Measurements from ENCODE around the gene KIAA0586.

Gene KIAA0586

GRCh38 chr14:58565832-58566231 lies 138.3 kb downstream of the KIAA0586 start:
- DNase-seq (ENCODE audit: extremely low read depth, insufficient read length), result no peak
- no peaks in the 10 kb centered on the region for H3K36me3 ChIP-seq (ENCODE audit: control insufficient read depth, insufficient read depth, low read length)
- H3K4me3 ChIP-seq (replicated peaks; ENCODE audit: low read depth, low read length), result no peak overlapping the region
- TF ChIP-seq CTCF (IDR thresholded peaks at IDR 0.05; ENCODE audit: insufficient read depth, low read length, poor library complexity, severe bottlenecking), result no peak
- no peaks in the 10 kb centered on the region for H3K27me3 ChIP-seq (replicated peaks; ENCODE audit: control insufficient read depth, insufficient read depth, low read length)

- H3K36me3 ChIP-seq (ENCODE audit: control insufficient read depth, insufficient read depth, low read length), result no peaks in the 10 kb centered on the region
- no peak for DNase-seq (ENCODE audit: extremely low read depth, insufficient read length)
- no peak overlapping the region for H3K4me3 ChIP-seq (replicated peaks; ENCODE audit: low read depth, low read length)
- no peaks in the 10 kb centered on the region for H3K27me3 ChIP-seq (replicated peaks; ENCODE audit: control insufficient read depth, insufficient read depth, low read length)
- no peak for TF ChIP-seq CTCF (IDR thresholded peaks at IDR 0.05; ENCODE audit: insufficient read depth, low read length, poor library complexity, severe bottlenecking)
Observed at GRCh38 chr14:58566979-58567378, 139.5 kb downstream of the KIAA0586 start.

- Histone ChIP-seq H3K27me3 (replicated peaks; ENCODE audit: control insufficient read depth, insufficient read depth, low read length) (no peaks in the 10 kb centered on the region), H3K4me3 (replicated peaks; ENCODE audit: low read depth, low read length) (no peak overlapping the region), H3K36me3 (ENCODE audit: control insufficient read depth, insufficient read depth, low read length) (no peaks in the 10 kb centered on the region)
- DNase-seq (ENCODE audit: extremely low read depth, insufficient read length), result no peak
- no peak for TF ChIP-seq CTCF (IDR thresholded peaks at IDR 0.05; ENCODE audit: insufficient read depth, low read length, poor library complexity, severe bottlenecking)
Observed at GRCh38 chr14:58568322-58568721, 140.8 kb downstream of the KIAA0586 start.

- TF ChIP-seq CTCF (IDR thresholded peaks at IDR 0.05; ENCODE audit: insufficient read depth, low read length, poor library complexity, severe bottlenecking), result no peak
- no peak overlapping the region for H3K4me3 ChIP-seq (replicated peaks; ENCODE audit: low read depth, low read length)
- H3K27me3 ChIP-seq (replicated peaks; ENCODE audit: control insufficient read depth, insufficient read depth, low read length), result no peaks in the 10 kb centered on the region
- no peak for DNase-seq (ENCODE audit: extremely low read depth, insufficient read length)
- no peaks in the 10 kb centered on the region for H3K36me3 ChIP-seq (ENCODE audit: control insufficient read depth, insufficient read depth, low read length)
Observed at GRCh38 chr14:58571256-58571655, 143.7 kb downstream of the KIAA0586 start.

GRCh38 chr14:58571769-58572472 lies 144.4 kb downstream of the KIAA0586 start:
- DNase-seq (ENCODE audit: extremely low read depth, insufficient read length), result no peak
- no peaks in the 10 kb centered on the region for H3K27me3 ChIP-seq (replicated peaks; ENCODE audit: control insufficient read depth, insufficient read depth, low read length)
- no peak overlapping the region for H3K4me3 ChIP-seq (replicated peaks; ENCODE audit: low read depth, low read length)
- no peak for TF ChIP-seq CTCF (IDR thresholded peaks at IDR 0.05; ENCODE audit: insufficient read depth, low read length, poor library complexity, severe bottlenecking)
- H3K36me3 ChIP-seq (ENCODE audit: control insufficient read depth, insufficient read depth, low read length), result no peaks in the 10 kb centered on the region

- no peak overlapping the region for H3K4me3 ChIP-seq (replicated peaks; ENCODE audit: low read depth, low read length)
- no peaks in the 10 kb centered on the region for H3K36me3 ChIP-seq (ENCODE audit: control insufficient read depth, insufficient read depth, low read length)
- DNase-seq (ENCODE audit: extremely low read depth, insufficient read length), result no peak
- TF ChIP-seq CTCF (IDR thresholded peaks at IDR 0.05; ENCODE audit: insufficient read depth, low read length, poor library complexity, severe bottlenecking), result no peak
- no peaks in the 10 kb centered on the region for H3K27me3 ChIP-seq (replicated peaks; ENCODE audit: control insufficient read depth, insufficient read depth, low read length)
Observed at GRCh38 chr14:58572473-58572853, 144.9 kb downstream of the KIAA0586 start.

All from GM06990 (cell line).